K562 (cell line): ENCODE data around the gene MMD2.

ENCODE experiments used
- BRCA1 ChIP-seq, 2 experiments: fragments of 450-650 bp in 1 of 2; sonication (generic) in 1 of 2; formaldehyde crosslinking in 1 of 2; IDR thresholded peaks; 2 replicates each; pipeline versions ENCODE4 v1.5.0 to v1.6.1; 2017 to 2020; ENCODE audit warnings: mild to moderate bottlenecking in 1 of 2, missing genetic modification reagents in 1 of 2
- CTCF ChIP-seq, 3 experiments: IDR thresholded peaks in 2 of 3; conservative IDR thresholded peaks in 1 of 3; 2 replicates each; pipeline ENCODE4 v1.5.1; 2011 to 2012; ENCODE audit warnings: low read length in 3 of 3, mild to moderate bottlenecking in 3 of 3, control low read depth in 2 of 3, improper control_type of control experiment in 1 of 3, inconsistent platforms in 1 of 3, low read depth in 1 of 3, mixed read lengths in 1 of 3, moderate library complexity in 1 of 3; ENCODE audit not compliant: insufficient read depth in 2 of 3
- ESRRA ChIP-seq: fragments of 450-650 bp; IDR thresholded peaks from 2 replicates; pipeline ENCODE4 v1.6.1; 2014; ENCODE audit warnings: low read depth, mild to moderate bottlenecking, moderate library complexity, borderline replicate concordance
- FOXJ3 ChIP-seq: sonication (generic); formaldehyde crosslinking; IDR thresholded peaks from 2 replicates; pipeline ENCODE4 v1.4.0; 2020; ENCODE audit warnings: mild to moderate bottlenecking, missing genetic modification reagents
- HMGXB4 ChIP-seq: sonication (generic); formaldehyde crosslinking; IDR thresholded peaks from 2 replicates; pipeline ENCODE4 v1.8.1; 2023; ENCODE audit warnings: mild to moderate bottlenecking, missing genetic modification reagents
- HNRNPH1 ChIP-seq: fragments of 200-400 bp; formaldehyde crosslinking; optimal IDR thresholded peaks from 2 replicates; pipeline ENCODE3; 2017; ENCODE audit warnings: low read depth, mild to moderate bottlenecking, low read length, moderate library complexity
- NUFIP1 ChIP-seq: fragments of 450-650 bp; IDR thresholded peaks from 2 replicates; pipeline ENCODE4 v1.6.1; 2018; ENCODE audit not compliant: partially characterized antibody
- TRIM24 ChIP-seq, 2 experiments: fragments of 450-650 bp; IDR thresholded peaks; 2 replicates each; pipeline ENCODE4 v1.6.1; 2016
- ZNF175 ChIP-seq: fragments of 200-800 bp; sonication (Bioruptor generic); IDR thresholded peaks from 2 replicates; pipeline ENCODE4 v1.6.1; 2016; ENCODE audit warnings: low read depth, mild to moderate bottlenecking, missing genetic modification characterization, missing compliant biosample characterization
- ZNF431 ChIP-seq: sonication (generic); formaldehyde crosslinking; IDR thresholded peaks from 2 replicates; pipeline ENCODE4 v1.8.0; 2022; ENCODE audit warnings: mild to moderate bottlenecking, missing genetic modification reagents
- TF ChIP-seq, protein P1 (sequence below): sonication (generic); formaldehyde crosslinking; IDR thresholded peaks from 2 replicates; pipeline ENCODE4 v1.5.0; 2020; ENCODE audit warnings: missing genetic modification reagents
- TF ChIP-seq, protein P2 (sequence below): fragments of 250-450 bp; sonication (Bioruptor Pico); IDR thresholded peaks from 2 replicates; pipeline ENCODE4 v1.5.0; 2022; ENCODE audit warnings: mild to moderate bottlenecking

- TF ChIP-seq, protein P1, sequence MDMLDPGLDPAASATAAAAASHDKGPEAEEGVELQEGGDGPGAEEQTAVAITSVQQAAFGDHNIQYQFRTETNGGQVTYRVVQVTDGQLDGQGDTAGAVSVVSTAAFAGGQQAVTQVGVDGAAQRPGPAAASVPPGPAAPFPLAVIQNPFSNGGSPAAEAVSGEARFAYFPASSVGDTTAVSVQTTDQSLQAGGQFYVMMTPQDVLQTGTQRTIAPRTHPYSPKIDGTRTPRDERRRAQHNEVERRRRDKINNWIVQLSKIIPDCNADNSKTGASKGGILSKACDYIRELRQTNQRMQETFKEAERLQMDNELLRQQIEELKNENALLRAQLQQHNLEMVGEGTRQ (CRISPR knock-in tag) = no peak
- TF ChIP-seq FOXJ3 (CRISPR knock-in tag) (no peak), ZNF175 (CRISPR knock-in tag) (no peak), NUFIP1 (no peak), TRIM24 (IDR thresholded peaks at IDR 0.05) (no peak), CTCF (IDR thresholded peaks at IDR 0.05 in 2 of 3, conservative IDR thresholded peaks at IDR 0.05 in 1 of 3; ENCODE audit: insufficient read depth in 2 of 3, low read depth in 1 of 3, low read length in 3 of 3) (no peak), HMGXB4 (CRISPR knock-in tag) (no peak), BRCA1 (IDR thresholded peaks at IDR 0.05) (no peak), BRCA1 (CRISPR knock-in tag; IDR thresholded peaks at IDR 0.05) (no peak), ZNF431 (CRISPR knock-in tag) (no peak), ESRRA (no peak), HNRNPH1 (no peak)
- TF ChIP-seq, protein P2, sequence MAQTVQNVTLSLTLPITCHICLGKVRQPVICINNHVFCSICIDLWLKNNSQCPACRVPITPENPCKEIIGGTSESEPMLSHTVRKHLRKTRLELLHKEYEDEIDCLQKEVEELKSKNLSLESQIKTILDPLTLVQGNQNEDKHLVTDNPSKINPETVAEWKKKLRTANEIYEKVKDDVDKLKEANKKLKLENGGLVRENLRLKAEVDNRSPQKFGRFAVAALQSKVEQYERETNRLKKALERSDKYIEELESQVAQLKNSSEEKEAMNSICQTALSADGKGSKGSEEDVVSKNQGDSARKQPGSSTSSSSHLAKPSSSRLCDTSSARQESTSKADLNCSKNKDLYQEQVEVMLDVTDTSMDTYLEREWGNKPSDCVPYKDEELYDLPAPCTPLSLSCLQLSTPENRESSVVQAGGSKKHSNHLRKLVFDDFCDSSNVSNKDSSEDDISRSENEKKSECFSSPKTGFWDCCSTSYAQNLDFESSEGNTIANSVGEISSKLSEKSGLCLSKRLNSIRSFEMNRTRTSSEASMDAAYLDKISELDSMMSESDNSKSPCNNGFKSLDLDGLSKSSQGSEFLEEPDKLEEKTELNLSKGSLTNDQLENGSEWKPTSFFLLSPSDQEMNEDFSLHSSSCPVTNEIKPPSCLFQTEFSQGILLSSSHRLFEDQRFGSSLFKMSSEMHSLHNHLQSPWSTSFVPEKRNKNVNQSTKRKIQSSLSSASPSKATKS (CRISPR knock-in tag) = no peak
Observed at GRCh38 chr7:4861673-4862072, 97.3 kb downstream of the MMD2 start, which contains the start of gene PAPOLB.
